Measurements from ENCODE around the gene TMEM208.

Gene TMEM208

GRCh38 chr16:67191411-67191994 is 35.4 kb upstream of the TMEM208 start:
- in situ Hi-C loops (cut with MboI; ENCODE audit: low sequenced_read_pairs): no loop called here

GRCh38 chr16:67191995-67192681 is 34.8 kb upstream of the TMEM208 start, which contains the start of gene E2F4:
TSS of gene E2F4 (plus strand) at chr16:67192155. CDS start at chr16:67192228, 73 bp downstream.
- in situ Hi-C loops (cut with MboI; ENCODE audit: low sequenced_read_pairs): no loop called here

GRCh38 chr16:67192781-67193361 is 34.1 kb upstream of the TMEM208 start:
- in situ Hi-C loops (cut with MboI; ENCODE audit: low sequenced_read_pairs): no loop called here

- in situ Hi-C loops (cut with MboI; ENCODE audit: low sequenced_read_pairs): no loop called here
Observed at GRCh38 chr16:67193536-67193935, 33.4 kb upstream of the TMEM208 start.

GRCh38 chr16:67194260-67194659 is 32.7 kb upstream of the TMEM208 start:
- in situ Hi-C loops (cut with MboI; ENCODE audit: low sequenced_read_pairs): no loop called here

GRCh38 chr16:67195676-67196075 is 31.3 kb upstream of the TMEM208 start:
- in situ Hi-C loops (cut with MboI; ENCODE audit: low sequenced_read_pairs): no loop called here

GRCh38 chr16:67196881-67197280 is 30.0 kb upstream of the TMEM208 start:
- in situ Hi-C loops (cut with MboI; ENCODE audit: low sequenced_read_pairs): no loop called here

GRCh38 chr16:67197704-67198103 is 29.2 kb upstream of the TMEM208 start:
- in situ Hi-C loops (cut with MboI; ENCODE audit: low sequenced_read_pairs): no loop called here

- in situ Hi-C loops (cut with MboI; ENCODE audit: low sequenced_read_pairs): no loop called here
Observed at GRCh38 chr16:67198238-67198734, 28.6 kb upstream of the TMEM208 start.

- in situ Hi-C loops (cut with MboI; ENCODE audit: low sequenced_read_pairs): no loop called here
Observed at GRCh38 chr16:67199011-67199807, 27.7 kb upstream of the TMEM208 start, which contains the start of gene ELMO3. TSS of gene ELMO3 (plus strand) at chr16:67199131. CDS start at chr16:67199327, 196 bp downstream.

- in situ Hi-C loops (cut with MboI; ENCODE audit: low sequenced_read_pairs): no loop called here
Observed at GRCh38 chr16:67199808-67200198, 27.1 kb upstream of the TMEM208 start.

- in situ Hi-C loops (cut with MboI; ENCODE audit: low sequenced_read_pairs): no loop called here
Observed at GRCh38 chr16:67200491-67200890, 26.4 kb upstream of the TMEM208 start.

GRCh38 chr16:67201411-67202345 is 25.3 kb upstream of the TMEM208 start:
- in situ Hi-C loops (cut with MboI; ENCODE audit: low sequenced_read_pairs): no loop called here

GRCh38 chr16:67202426-67202825 is 24.5 kb upstream of the TMEM208 start:
- in situ Hi-C loops (cut with MboI; ENCODE audit: low sequenced_read_pairs): no loop called here

GRCh38 chr16:67202956-67203493 is 23.9 kb upstream of the TMEM208 start:
- in situ Hi-C loops (cut with MboI; ENCODE audit: low sequenced_read_pairs): no loop called here

GRCh38 chr16:67204076-67204475 is 22.9 kb upstream of the TMEM208 start:
- in situ Hi-C loops (cut with MboI; ENCODE audit: low sequenced_read_pairs): no loop called here

GRCh38 chr16:67206129-67206837 is 20.6 kb upstream of the TMEM208 start:
- in situ Hi-C loops (cut with MboI; ENCODE audit: low sequenced_read_pairs): no loop called here

- in situ Hi-C loops (cut with MboI; ENCODE audit: low sequenced_read_pairs): no loop called here
Observed at GRCh38 chr16:67206838-67207248, 20.1 kb upstream of the TMEM208 start.
